Activated CD4-positive, alpha-beta T cell treated with anti-CD3 and anti-CD28 coated beads for 36 hours (primary cell): ENCODE measurements around the gene IDI2. TPM values are rescaled to one million over a fixed set of nuclear protein-coding genes. Genes with fewer than 3 reads are reported as not detected.
"Not testable (repeated sequence)": the region's sequence is repeated elsewhere in the genome, so short reads cannot be mapped to it uniquely, and the experiment has no call there.

Source experiments
- ATAC-seq: fragments of 200-7000 bp; cut with Tn5 transposase; one replicate; pipeline ENCODE4 v1.10.0; 2021; ENCODE audit warnings: mild to moderate bottlenecking, moderate library complexity
- CTCF ChIA-PET: fragments of 350-600 bp; sonication (Branson Sonifier 250); formaldehyde crosslinking; loops from one replicate; lab custom pipeline; 2021; ENCODE audit warnings: antibody characterized with exemption; lab: Charles Lee
- POLR2A ChIA-PET: fragments of 350-600 bp; sonication (Branson Sonifier 250); formaldehyde crosslinking; loops from one replicate; lab custom pipeline; 2021; ENCODE audit warnings: antibody characterized with exemption, inconsistent platforms; lab: Charles Lee
- DNase-seq: peaks from one replicate; pipeline ENCODE4 v3.0.0-alpha.2; 2020
- H3K27ac Mint-ChIP-seq: one replicate; pipeline ENCODE4 v1.8.0; 2021; ENCODE audit warnings: mixed read lengths
- H3K27me3 Mint-ChIP-seq: one replicate; pipeline ENCODE4 v1.8.0; 2021; ENCODE audit warnings: mixed read lengths
- H3K36me3 Mint-ChIP-seq: one replicate; pipeline ENCODE4 v1.8.0; 2021; ENCODE audit warnings: low read depth, mixed read lengths
- H3K4me1 Mint-ChIP-seq: one replicate; pipeline ENCODE4 v1.8.0; 2021; ENCODE audit warnings: mixed read lengths
- H3K4me3 Mint-ChIP-seq: one replicate; pipeline ENCODE4 v1.8.0; 2021; ENCODE audit warnings: mild to moderate bottlenecking, moderate library complexity, mixed read lengths
- H3K9me3 Mint-ChIP-seq: one replicate; pipeline ENCODE4 v1.8.0; 2021; ENCODE audit warnings: low read depth, mixed read lengths
- intact Hi-C, 2 experiments: fragments of 100-400 bp; cut with DNase I in 1 of 2; cut with micrococcal nuclease in 1 of 2; formaldehyde crosslinking; loops; one replicate each; pipeline versions ENCODE4 v1.14.2 to v1.15.1; 2022 to 2024; cut with DNase I, micrococcal nuclease
- total RNA-seq, 2 experiments: library from RNA; stranded (reverse); gene quantifications; one replicate each; pipeline ENCODE4 v1.2.3, GENCODE V29; 2021

The IDI2 gene
- not detected for total RNA-seq

DNA sequence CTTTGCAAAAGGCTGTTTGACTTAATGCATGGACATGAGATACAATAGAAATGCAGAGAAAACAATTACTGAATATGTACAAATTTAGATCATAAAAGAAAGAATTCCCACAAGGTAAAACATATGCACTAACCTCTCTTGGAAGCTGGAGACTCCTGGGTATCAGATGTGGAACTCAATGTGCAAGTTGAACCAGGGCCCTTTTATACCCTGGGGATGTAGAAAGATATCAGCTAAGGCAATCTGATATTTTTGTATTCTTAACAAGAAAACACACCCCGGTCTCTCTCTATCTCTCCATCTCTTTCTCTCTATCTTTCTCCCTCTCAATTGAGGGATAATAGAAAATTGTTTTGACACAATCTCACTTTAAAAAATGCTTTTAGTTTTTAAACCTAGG is at the start of gene IDI2:
TSS of gene IDI2 (minus strand) at position 177 of the 400 bp plus-strand sequence. CDS start 1,136 bp downstream, outside the sequence.
- DNase-seq (no peak), ATAC-seq (no peak)
- Mint-ChIP-seq H3K27me3 (no peaks in the 10 kb centered on the region), H3K27ac (no peak within 1 kb of the TSS), H3K36me3 (peaks cover 16% of the 10 kb centered on the region), H3K4me1 (no peaks in the 10 kb centered on the region), H3K9me3 (no peaks in the 10 kb centered on the region), H3K4me3 (no peak within 1 kb of the TSS)
- ChIA-PET CTCF (interaction anchor here (1.1 kb wide), 1 partner anchor 13 kb away, joined by 4 read pairs; no protein-coding TSS in a partner anchor), POLR2A (no interaction called here)
- intact Hi-C loops = no loop called here

DNA sequence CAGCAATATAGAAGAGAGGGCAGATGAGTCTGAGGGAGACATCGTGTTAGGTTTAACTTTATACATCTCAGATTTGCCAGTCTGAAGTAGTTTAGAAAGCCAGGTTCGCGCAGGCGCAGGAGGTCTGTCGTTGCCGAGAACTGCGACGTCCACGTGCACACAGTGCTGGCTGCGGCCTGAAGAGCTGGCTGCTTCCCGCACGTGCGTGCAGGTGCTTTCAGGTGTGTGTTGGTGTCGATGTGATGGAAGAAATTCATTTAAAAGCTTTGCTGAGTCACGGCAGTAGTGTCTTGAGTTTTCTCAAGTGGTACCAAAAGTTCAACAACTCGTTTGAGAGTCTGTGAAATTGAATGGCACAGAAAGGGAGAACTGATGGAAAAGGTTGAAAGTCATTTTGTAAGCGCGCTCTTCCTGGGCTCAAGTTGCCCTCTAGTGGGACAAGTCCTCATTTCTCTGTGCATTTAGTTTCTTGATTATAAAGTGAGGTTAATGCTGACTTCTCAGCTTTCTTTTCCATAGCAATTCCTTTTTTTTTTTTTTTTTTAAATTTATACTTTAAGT is 49.2 kb upstream of the IDI2 start:
- no peak for DNase-seq
- intact Hi-C loops = no loop called here
- Mint-ChIP-seq H3K4me3 (no peak overlapping the region), H3K4me1 (peaks cover 10% of the 10 kb centered on the region), H3K27me3 (no peaks in the 10 kb centered on the region), H3K9me3 (no peaks in the 10 kb centered on the region), H3K27ac (peak overlapping the region; percentile 2), H3K36me3 (peaks cover 22% of the 10 kb centered on the region)
- no peak for ATAC-seq
- POLR2A ChIA-PET = no interaction called here
- CTCF ChIA-PET = interaction anchor here (0.6 to 2.2 kb wide), 5 partner anchors 12 to 361 kb away, joined by 3 to 8 read pairs (median 3); no protein-coding TSS in a partner anchor

GRCh38 chr10:1074052-1074747 is 48.5 kb upstream of the IDI2 start:
- peaks cover 20% of the 10 kb centered on the region for H3K36me3 Mint-ChIP-seq
- peak overlapping the region; percentile 2 for H3K27ac Mint-ChIP-seq
- POLR2A ChIA-PET = no interaction called here
- H3K27me3 Mint-ChIP-seq = no peaks in the 10 kb centered on the region
- peaks cover 16% of the 10 kb centered on the region for H3K4me1 Mint-ChIP-seq
- intact Hi-C loops = no loop called here
- no peak overlapping the region for H3K4me3 Mint-ChIP-seq
- CTCF ChIA-PET = interaction anchor here (0.6 to 2.2 kb wide), 3 partner anchors 13 to 76 kb away, joined by 3 to 8 read pairs (median 5); no protein-coding TSS in a partner anchor
- DNase-seq (no peak), ATAC-seq (no peak)
- H3K9me3 Mint-ChIP-seq = no peaks in the 10 kb centered on the region

GRCh38 chr10:1070919-1071318 is 45.3 kb upstream of the IDI2 start:
- ChIA-PET POLR2A (no interaction called here), CTCF (interaction anchor here (0.8 kb wide), 2 partner anchors 38 to 39 kb away, joined by 3 to 4 read pairs; no protein-coding TSS in a partner anchor)
- Mint-ChIP-seq H3K36me3 (peaks cover 18% of the 10 kb centered on the region), H3K9me3 (no peaks in the 10 kb centered on the region), H3K4me1 (peaks cover 37% of the 10 kb centered on the region), H3K27ac (no peak overlapping the region), H3K27me3 (no peaks in the 10 kb centered on the region), H3K4me3 (no peak overlapping the region)
- DNase-seq = no peak
- ATAC-seq = no peak
- intact Hi-C loops = no loop called here

DNA sequence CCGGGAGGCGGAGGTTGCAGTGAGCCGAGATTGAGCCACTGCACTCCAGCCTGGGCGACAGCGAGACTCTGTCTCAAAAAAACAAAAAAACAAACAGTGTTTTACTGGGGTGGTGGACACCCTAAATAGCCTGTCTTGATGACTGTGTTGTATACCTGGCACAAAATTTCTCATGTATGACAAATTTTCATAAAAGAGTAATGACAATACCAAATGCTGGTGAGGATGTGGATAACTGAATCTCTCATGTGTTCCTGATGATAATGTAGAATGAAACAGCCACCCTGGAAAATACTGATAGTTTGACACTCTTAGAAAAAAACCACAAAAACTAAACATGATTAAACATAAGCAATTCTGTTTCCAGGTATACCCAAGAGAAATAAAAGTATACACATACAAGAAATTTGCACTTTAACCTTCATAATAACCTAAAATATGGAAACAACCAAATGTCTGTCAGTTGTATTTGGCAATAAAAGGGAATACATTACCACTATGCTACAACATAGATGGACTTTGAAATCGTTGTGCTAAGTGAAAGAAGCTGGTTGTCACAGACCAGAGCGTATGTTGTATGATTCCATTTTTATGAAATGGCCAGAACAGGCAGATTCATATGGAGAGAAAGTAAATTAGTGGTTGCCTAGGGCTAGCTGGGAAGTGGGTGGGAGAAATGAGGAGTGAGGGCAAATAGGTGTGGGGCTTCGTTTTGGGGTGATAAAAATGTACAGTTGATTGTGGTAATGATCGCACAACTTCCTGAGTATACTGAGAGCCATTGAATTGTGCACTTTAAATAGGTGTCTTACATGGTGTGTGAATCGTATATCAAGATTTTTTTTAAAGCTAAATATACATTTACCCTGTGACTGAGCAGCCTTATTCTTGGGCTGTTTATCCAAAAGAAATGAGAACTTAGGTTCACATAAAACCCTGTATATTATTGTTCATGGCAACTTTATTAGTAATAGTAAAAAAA is 43.0 kb upstream of the IDI2 start:
- Mint-ChIP-seq H3K27ac (peak overlapping the region; percentile 27), H3K4me3 (no peak overlapping the region), H3K27me3 (no peaks in the 10 kb centered on the region), H3K4me1 (peaks cover 50% of the 10 kb centered on the region), H3K36me3 (peaks cover 14% of the 10 kb centered on the region), H3K9me3 (no peaks in the 10 kb centered on the region)
- intact Hi-C loops = no loop called here
- ATAC-seq (peak; percentile 79), DNase-seq (no peak)
- ChIA-PET POLR2A (interaction anchor here (0.6 to 1.0 kb wide), 3 partner anchors 20 to 176 kb away, joined by 3 to 4 read pairs (median 4); partner anchors contain the start of gene IDI1), CTCF (no interaction called here)

- H3K27me3 Mint-ChIP-seq, H3K9me3 Mint-ChIP-seq, intact Hi-C loops, H3K27ac Mint-ChIP-seq, H3K36me3 Mint-ChIP-seq, DNase-seq, H3K4me3 Mint-ChIP-seq, ATAC-seq, POLR2A ChIA-PET: not testable (repeated sequence)
- H3K4me1 Mint-ChIP-seq = peaks cover 70% of the 10 kb centered on the region
- CTCF ChIA-PET = interaction anchor here (0.7 kb wide), 1 partner anchor 78 kb away, joined by 3 read pairs; no protein-coding TSS in a partner anchor
Measured at GRCh38 chr10:1066734-1067133, 41.1 kb upstream of the IDI2 start.

DNA sequence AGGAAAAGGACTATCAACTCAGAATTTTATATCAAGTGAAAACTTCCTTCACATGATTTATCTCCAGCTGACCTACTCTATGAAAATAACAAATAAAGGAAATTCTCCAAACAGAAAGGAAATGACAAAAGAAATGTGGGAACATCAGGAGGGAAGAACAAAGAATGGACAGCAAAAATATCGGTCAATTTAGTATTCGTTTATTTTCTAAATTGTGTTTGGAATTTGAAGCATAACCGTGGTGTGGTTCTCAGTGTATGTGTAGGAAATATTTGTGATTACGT is 39.2 kb upstream of the IDI2 start:
- H3K4me3 Mint-ChIP-seq = no peak overlapping the region
- H3K27ac Mint-ChIP-seq = peak overlapping the region; percentile 76
- H3K36me3 Mint-ChIP-seq = peaks cover 10% of the 10 kb centered on the region
- ChIA-PET POLR2A (no interaction called here), CTCF (no interaction called here)
- no peaks in the 10 kb centered on the region for H3K9me3 Mint-ChIP-seq
- H3K4me1 Mint-ChIP-seq = peaks cover 84% of the 10 kb centered on the region
- no peak for DNase-seq
- no peaks in the 10 kb centered on the region for H3K27me3 Mint-ChIP-seq
- ATAC-seq = no peak
- intact Hi-C loops = no loop called here

DNA sequence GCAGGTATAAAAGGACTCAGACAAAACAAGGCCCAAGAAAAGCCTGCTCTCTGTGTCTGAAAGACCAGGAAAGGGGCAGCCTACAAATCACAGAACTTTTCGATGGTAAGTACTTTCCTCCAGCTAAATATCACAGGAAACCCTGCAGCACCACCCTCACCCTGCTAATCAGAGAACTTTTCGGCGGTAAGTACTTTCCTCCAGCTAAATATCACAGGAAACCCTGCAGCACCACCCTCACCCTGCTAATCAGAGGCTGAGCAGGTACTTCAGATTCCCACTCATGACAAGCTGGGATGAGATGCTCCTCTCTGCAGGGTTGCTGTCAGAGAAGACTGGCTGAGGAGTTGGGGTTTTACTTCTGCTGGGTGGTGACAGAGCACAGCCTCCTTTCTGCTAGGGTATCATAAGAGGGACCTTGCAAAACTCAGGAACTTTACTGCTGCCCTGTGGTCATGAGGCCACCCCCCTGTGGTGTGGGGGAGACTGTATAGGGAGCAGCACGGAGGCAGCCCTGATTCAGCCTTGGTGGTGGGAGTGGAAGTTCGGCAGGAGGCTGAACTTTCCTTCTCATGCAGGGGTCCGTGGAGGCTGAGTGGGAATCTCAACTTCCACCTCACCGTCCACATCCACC is 37.7 kb upstream of the IDI2 start:
- Mint-ChIP-seq H3K9me3 (no peaks in the 10 kb centered on the region), H3K4me3 (peak overlapping the region; percentile 21), H3K27me3 (no peaks in the 10 kb centered on the region), H3K36me3 (peaks cover 13% of the 10 kb centered on the region), H3K4me1 (peaks cover 81% of the 10 kb centered on the region), H3K27ac (peak overlapping the region; percentile 76)
- ChIA-PET CTCF (interaction anchor here (1.1 to 2.9 kb wide), 2 partner anchors 12 to 75 kb away, joined by 3 to 14 read pairs; partner anchors contain the start of gene GTPBP4), POLR2A (no interaction called here)
- ATAC-seq = peak; percentile 66
- intact Hi-C loops = no loop called here
- no peak for DNase-seq

DNA sequence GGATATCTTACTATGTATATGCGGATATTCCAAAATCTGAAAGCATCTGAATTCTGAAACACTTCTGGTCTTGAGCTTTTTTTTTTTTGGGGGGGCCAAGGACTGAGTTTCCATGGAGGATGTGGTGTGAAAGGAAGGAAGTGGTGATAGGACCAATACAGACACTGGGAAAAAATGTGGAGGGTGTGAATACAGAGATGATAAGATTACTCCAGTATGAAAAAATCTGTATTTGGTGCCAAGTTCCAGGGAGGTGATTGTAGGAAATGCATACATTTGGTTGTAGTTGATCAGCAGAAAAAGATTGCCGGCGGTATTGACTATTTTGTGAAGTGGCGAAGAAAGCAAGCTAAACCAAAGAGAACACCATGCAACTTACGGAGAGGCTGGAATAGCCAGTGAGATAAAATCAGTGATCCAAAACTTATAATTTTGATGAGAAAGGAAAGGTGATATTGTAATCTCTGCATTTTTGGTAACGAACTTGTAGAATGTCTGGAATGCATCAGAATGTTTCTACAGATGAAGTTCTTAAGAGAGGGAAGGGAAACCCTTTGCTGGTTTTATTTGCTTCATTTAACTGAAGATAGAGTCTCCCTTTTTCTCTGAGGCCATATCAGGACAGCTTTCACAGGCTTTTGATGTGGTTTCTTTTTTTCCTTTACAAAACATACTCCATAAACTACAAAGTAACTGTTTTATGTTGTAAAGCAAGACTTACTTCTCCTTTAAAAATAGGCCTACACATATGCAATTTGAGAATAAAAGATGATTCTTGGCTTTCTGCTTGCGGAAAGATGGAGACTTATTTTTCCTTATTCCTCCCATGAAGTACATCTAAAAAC is 36.5 kb upstream of the IDI2 start:
- H3K27me3 Mint-ChIP-seq = no peaks in the 10 kb centered on the region
- ATAC-seq (no peak), DNase-seq (no peak)
- peaks cover 80% of the 10 kb centered on the region for H3K4me1 Mint-ChIP-seq
- peaks cover 15% of the 10 kb centered on the region for H3K36me3 Mint-ChIP-seq
- no peaks in the 10 kb centered on the region for H3K9me3 Mint-ChIP-seq
- POLR2A ChIA-PET = no interaction called here
- H3K27ac Mint-ChIP-seq = peak overlapping the region; percentile 76
- intact Hi-C loops = no loop called here
- H3K4me3 Mint-ChIP-seq = peak overlapping the region; percentile 21
- CTCF ChIA-PET = interaction anchor here (0.6 to 2.9 kb wide), 3 partner anchors 10 to 26 kb away, joined by 3 to 14 read pairs (median 8); no protein-coding TSS in a partner anchor

GRCh38 chr10:1059902-1060301 is 34.2 kb upstream of the IDI2 start:
- Mint-ChIP-seq H3K36me3 (peaks cover 16% of the 10 kb centered on the region), H3K27me3 (no peaks in the 10 kb centered on the region), H3K9me3 (no peaks in the 10 kb centered on the region), H3K4me1 (peaks cover 78% of the 10 kb centered on the region), H3K4me3 (no peak overlapping the region), H3K27ac (peak overlapping the region; percentile 40)
- DNase-seq = no peak
- ATAC-seq = no peak
- ChIA-PET POLR2A (interaction anchor here (2.5 kb wide), 1 partner anchor 11 kb away, joined by 9 read pairs; the partner anchor contains the start of gene IDI1), CTCF (interaction anchor here (1.0 kb wide), 1 partner anchor 15 kb away, joined by 5 read pairs; no protein-coding TSS in a partner anchor)
- intact Hi-C loops = no loop called here
